PC-3 (cell line): ENCODE measurements around the gene RBMS2. TPM values are rescaled to one million over a fixed set of nuclear protein-coding genes. Genes with fewer than 3 reads are reported as not detected.

Source experiments
- ATAC-seq: fragments of 200-7000 bp; cut with Tn5 transposase; 2 replicates; pipeline ENCODE4 v1.9.1; 2020; ENCODE audit warnings: mild to moderate bottlenecking, moderate library complexity
- BruUV-seq: library from RNA; stranded (reverse); fragments of 400-500 nt; replicated peaks from 2 replicates; lab custom pipeline; 2021; lab: Mats Ljungman, UMichigan
- CTCF ChIA-PET: fragments of 300-600 bp; sonication (Branson Sonifier 250); formaldehyde crosslinking; loops from one replicate; lab custom pipeline; 2022; ENCODE audit warnings: antibody characterized with exemption; lab: Charles Lee
- POLR2A ChIA-PET: fragments of 300-600 bp; sonication (Branson Sonifier 250); formaldehyde crosslinking; loops from one replicate; lab custom pipeline; 2022; ENCODE audit warnings: antibody characterized with exemption; ENCODE audit not compliant: unreplicated experiment; lab: Charles Lee
- DNase-seq: peaks from one replicate; pipeline ENCODE4 v3.0.0-alpha.2; 2015
- H2AFZ ChIP-seq: fragments of 300-600 bp; sonication (generic); 2 replicates; pipeline ENCODE4 v1.6.0; 2016; ENCODE audit warnings: antibody characterized with exemption, low read length
- H3F3A ChIP-seq: fragments of 300-600 bp; sonication (generic); one replicate; pipeline ENCODE4 v1.6.0; 2017; ENCODE audit warnings: antibody characterized with exemption, low read length, control low read depth, mild to moderate bottlenecking; ENCODE audit not compliant: unreplicated experiment
- H3K27ac ChIP-seq: fragments of 300-600 bp; sonication (generic); 2 replicates; pipeline ENCODE4 v1.5.1; 2016; ENCODE audit warnings: mild to moderate bottlenecking, low read length
- H3K27me3 ChIP-seq: fragments of 300-600 bp; sonication (generic); 2 replicates; pipeline ENCODE4 v1.6.1; 2016; ENCODE audit warnings: low read length, mixed read lengths
- H3K36me3 ChIP-seq: fragments of 300-600 bp; sonication (generic); 2 replicates; pipeline ENCODE4 v1.6.1; 2016; ENCODE audit warnings: low read depth, mixed run types, low read length, mixed read lengths
- H3K4me1 ChIP-seq: fragments of 300-600 bp; sonication (generic); 2 replicates; pipeline ENCODE4 v1.5.1; 2016; ENCODE audit warnings: low read length; ENCODE audit not compliant: insufficient read depth
- H3K4me2 ChIP-seq: fragments of 300-600 bp; sonication (generic); 2 replicates; pipeline ENCODE4 v1.6.0; 2016; ENCODE audit warnings: low read length
- H3K4me3 ChIP-seq: fragments of 300-600 bp; sonication (generic); 2 replicates; pipeline ENCODE4 v1.5.1; 2016; ENCODE audit warnings: mild to moderate bottlenecking, low read length, mixed read lengths
- H3K79me2 ChIP-seq: fragments of 300-600 bp; sonication (generic); 2 replicates; pipeline ENCODE4 v1.6.1; 2017; ENCODE audit warnings: low read length, mixed read lengths
- H3K9ac ChIP-seq: fragments of 300-600 bp; sonication (generic); 2 replicates; pipeline ENCODE4 v1.6.0; 2016; ENCODE audit warnings: mild to moderate bottlenecking, low read length
- H3K9me2 ChIP-seq: fragments of 300-600 bp; sonication (generic); replicated peaks from 2 replicates; pipeline ENCODE4 v1.6.1; 2016; ENCODE audit warnings: mixed run types, low read length, mixed read lengths
- H3K9me3 ChIP-seq: fragments of 300-600 bp; sonication (generic); 2 replicates; pipeline ENCODE4 v1.6.1; 2016; ENCODE audit warnings: low read length, mixed read lengths
- H4K20me1 ChIP-seq: fragments of 300-600 bp; sonication (generic); 2 replicates; pipeline ENCODE4 v1.6.1; 2016; ENCODE audit warnings: low read length, mixed read lengths
- EZH2 ChIP-seq: fragments of 300-600 bp; sonication (generic); IDR thresholded peaks from one replicate; pipeline ENCODE4 v1.6.1; 2017; ENCODE audit warnings: antibody characterized with exemption, mild to moderate bottlenecking, low read length; ENCODE audit not compliant: unreplicated experiment
- EZH2phosphoT487 ChIP-seq: fragments of 300-600 bp; sonication (generic); IDR thresholded peaks from 2 replicates; pipeline ENCODE4 v1.6.1; 2018; ENCODE audit warnings: mild to moderate bottlenecking, antibody characterized with exemption, low read length, borderline replicate concordance
- intact Hi-C: fragments of 100-400 bp; cut with micrococcal nuclease; formaldehyde crosslinking; loops from 2 replicates; pipeline ENCODE4 v1.9.0; 2023
- total RNA-seq: library from RNA; depleted of rRNA; stranded (reverse); fragments of >200 nt; gene quantifications from 2 replicates; pipeline ENCODE4 v1.2.3, GENCODE V29; 2014
- TF ChIP-seq, protein P1 (sequence below): fragments of 300-600 bp; sonication (generic); conservative IDR thresholded peaks from 2 replicates; pipeline ENCODE4 v1.5.1; 2017; ENCODE audit warnings: antibody characterized with exemption, low read depth, mild to moderate bottlenecking, low read length

RBMS2 gene
- total RNA-seq, 1 experiment from 2014 or later = 10.2 TPM

DNA sequence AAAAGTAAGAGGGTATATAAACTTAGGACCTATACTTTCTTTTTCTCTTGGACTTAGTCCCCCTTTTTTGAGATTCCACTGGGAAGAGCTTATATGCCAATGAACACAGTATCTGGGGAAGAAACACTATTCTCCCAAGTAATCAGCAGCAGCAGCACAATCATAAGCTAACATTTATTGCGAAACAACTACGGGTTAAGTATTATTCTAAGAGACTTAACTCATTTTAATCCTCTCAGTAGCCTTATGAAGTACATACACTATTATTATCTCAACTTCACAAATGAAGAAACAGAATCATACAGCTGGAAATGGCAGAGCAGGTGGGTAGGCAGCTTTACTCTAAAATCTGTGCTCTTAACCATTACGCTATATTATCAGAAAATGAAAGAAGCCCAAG lies 80.6 kb downstream of the RBMS2 start:
- no peaks in the 10 kb centered on the region for H3K27me3 ChIP-seq
- DNase-seq (no peak), ATAC-seq (no peak)
- no peak overlapping the region for H3K9ac ChIP-seq
- no peaks in the 10 kb centered on the region for H3K79me2 ChIP-seq
- intact Hi-C loops = no loop called here
- H3K4me3 ChIP-seq = no peak overlapping the region
- no peaks in the 10 kb centered on the region for H3K9me2 ChIP-seq
- no peaks in the 10 kb centered on the region for H3K9me3 ChIP-seq
- ChIA-PET POLR2A (no interaction called here), CTCF (no interaction called here)
- no peak overlapping the region for H3K4me2 ChIP-seq
- H2AFZ ChIP-seq = no peak overlapping the region
- no peaks in the 10 kb centered on the region for H4K20me1 ChIP-seq
- TF ChIP-seq EZH2 (no peak), EZH2phosphoT487 (no peak)
- TF ChIP-seq, protein P1, sequence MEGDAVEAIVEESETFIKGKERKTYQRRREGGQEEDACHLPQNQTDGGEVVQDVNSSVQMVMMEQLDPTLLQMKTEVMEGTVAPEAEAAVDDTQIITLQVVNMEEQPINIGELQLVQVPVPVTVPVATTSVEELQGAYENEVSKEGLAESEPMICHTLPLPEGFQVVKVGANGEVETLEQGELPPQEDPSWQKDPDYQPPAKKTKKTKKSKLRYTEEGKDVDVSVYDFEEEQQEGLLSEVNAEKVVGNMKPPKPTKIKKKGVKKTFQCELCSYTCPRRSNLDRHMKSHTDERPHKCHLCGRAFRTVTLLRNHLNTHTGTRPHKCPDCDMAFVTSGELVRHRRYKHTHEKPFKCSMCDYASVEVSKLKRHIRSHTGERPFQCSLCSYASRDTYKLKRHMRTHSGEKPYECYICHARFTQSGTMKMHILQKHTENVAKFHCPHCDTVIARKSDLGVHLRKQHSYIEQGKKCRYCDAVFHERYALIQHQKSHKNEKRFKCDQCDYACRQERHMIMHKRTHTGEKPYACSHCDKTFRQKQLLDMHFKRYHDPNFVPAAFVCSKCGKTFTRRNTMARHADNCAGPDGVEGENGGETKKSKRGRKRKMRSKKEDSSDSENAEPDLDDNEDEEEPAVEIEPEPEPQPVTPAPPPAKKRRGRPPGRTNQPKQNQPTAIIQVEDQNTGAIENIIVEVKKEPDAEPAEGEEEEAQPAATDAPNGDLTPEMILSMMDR = no peak
- H3K36me3 ChIP-seq = peaks cover 78% of the 10 kb centered on the region
- no peaks in the 10 kb centered on the region for H3K4me1 ChIP-seq
- H3K27ac ChIP-seq = no peak overlapping the region
- no peaks in the 10 kb centered on the region for H3F3A ChIP-seq
- no TSS peak for BruUV-seq

DNA sequence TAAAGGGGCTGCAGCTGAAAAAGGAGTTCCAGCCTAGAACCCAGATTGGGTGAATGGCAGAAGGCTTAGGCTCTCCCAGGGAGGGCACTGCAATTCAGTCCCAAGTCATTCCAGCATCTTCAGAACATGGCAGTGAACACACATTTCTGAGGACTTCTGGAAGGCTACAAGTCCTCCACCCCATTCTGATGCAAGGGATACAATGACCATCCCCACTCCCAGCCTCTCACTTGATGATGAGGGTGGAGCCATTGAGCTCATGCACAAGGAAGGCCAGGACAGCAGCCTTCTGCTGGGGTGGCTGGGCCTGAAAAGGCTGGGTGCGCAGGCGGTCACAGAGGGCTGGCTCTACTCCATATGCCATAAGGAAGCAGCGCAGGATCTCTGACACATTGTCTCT lies 82.7 kb downstream of the RBMS2 start:
- no peaks in the 10 kb centered on the region for H3K4me1 ChIP-seq
- ATAC-seq (no peak), DNase-seq (no peak)
- H2AFZ ChIP-seq = no peak overlapping the region
- H3K4me2 ChIP-seq = no peak overlapping the region
- ChIA-PET CTCF (no interaction called here), POLR2A (no interaction called here)
- peaks cover 67% of the 10 kb centered on the region for H3K36me3 ChIP-seq
- no peak overlapping the region for H3K9ac ChIP-seq
- H3K27ac ChIP-seq = no peak overlapping the region
- intact Hi-C loops = no loop called here
- no peaks in the 10 kb centered on the region for H3K9me3 ChIP-seq
- no peaks in the 10 kb centered on the region for H3K9me2 ChIP-seq
- no peaks in the 10 kb centered on the region for H3K79me2 ChIP-seq
- H3K4me3 ChIP-seq = no peak overlapping the region
- BruUV-seq = no TSS peak
- H4K20me1 ChIP-seq = no peaks in the 10 kb centered on the region
- no peaks in the 10 kb centered on the region for H3K27me3 ChIP-seq
- TF ChIP-seq EZH2 (no peak), EZH2phosphoT487 (no peak)
- TF ChIP-seq, protein P1 = no peak
- no peaks in the 10 kb centered on the region for H3F3A ChIP-seq

DNA sequence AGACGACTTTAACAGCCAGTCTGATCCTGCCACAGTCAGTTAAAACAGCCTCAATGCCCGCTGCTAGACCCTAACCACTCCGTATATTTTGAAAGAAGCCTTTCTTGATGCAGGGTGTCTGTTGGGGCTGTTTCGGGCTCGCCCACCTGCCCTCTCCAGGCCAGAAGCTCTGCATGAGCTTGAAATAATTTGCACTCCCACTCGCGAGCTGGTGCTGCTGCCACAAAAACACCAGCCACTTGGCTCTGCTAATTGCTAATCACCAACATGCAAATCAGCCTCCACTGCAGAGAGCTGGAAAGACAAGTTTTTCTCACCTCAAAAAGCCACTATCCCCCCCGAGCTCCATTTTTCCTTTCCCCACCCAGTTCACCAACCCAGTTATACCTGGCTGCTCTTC lies 93.0 kb downstream of the RBMS2 start:
- ChIA-PET CTCF (no interaction called here), POLR2A (no interaction called here)
- Histone ChIP-seq H3F3A (no peaks in the 10 kb centered on the region), H3K4me2 (no peak overlapping the region), H3K79me2 (peaks cover 19% of the 10 kb centered on the region), H3K36me3 (peaks cover 75% of the 10 kb centered on the region), H3K4me1 (no peaks in the 10 kb centered on the region), H4K20me1 (no peaks in the 10 kb centered on the region), H2AFZ (no peak overlapping the region), H3K4me3 (no peak overlapping the region), H3K9me2 (no peaks in the 10 kb centered on the region), H3K27ac (no peak overlapping the region), H3K27me3 (no peaks in the 10 kb centered on the region), H3K9me3 (no peaks in the 10 kb centered on the region), H3K9ac (no peak overlapping the region)
- no peak for ATAC-seq
- intact Hi-C loops = no loop called here
- BruUV-seq = no TSS peak
- TF ChIP-seq EZH2phosphoT487 = no peak
- TF ChIP-seq EZH2 = no peak
- TF ChIP-seq, protein P1 = no peak
- no peak for DNase-seq
